Measurements from ENCODE around the gene ATP8B2.
"Not testable (repeated sequence)": the region's sequence is repeated elsewhere in the genome, so short reads cannot be mapped to it uniquely, and the experiment has no call there.

DNA sequence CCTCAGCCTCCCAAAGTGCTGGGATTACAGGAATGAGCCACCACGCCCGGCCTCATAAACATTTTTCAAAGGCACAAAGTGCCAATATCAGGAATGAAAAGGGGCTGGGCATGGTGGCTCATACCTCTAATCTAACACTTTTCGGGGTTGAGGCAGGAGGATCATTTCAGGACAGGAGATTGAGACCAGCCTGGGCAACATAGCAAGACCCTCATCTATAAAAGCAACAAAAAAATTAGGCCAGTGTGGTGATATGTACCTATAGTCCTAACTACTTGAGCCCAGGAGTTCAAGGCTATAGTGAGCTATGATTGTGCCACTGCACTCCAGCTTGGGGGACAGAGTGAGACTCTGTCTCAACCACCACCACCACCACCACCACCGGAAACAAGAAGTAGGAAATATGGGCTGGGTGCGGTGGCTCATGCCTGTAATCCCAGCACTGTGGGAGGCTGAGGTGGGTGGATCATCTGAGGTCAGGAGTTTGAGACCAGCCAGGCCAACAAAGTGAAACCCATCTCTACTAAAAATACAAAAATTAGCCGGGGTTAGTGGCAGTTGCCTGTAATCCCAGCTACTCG, 48.5 kb downstream of the ATP8B2 start:
- TF ChIP-seq, protein P1, sequence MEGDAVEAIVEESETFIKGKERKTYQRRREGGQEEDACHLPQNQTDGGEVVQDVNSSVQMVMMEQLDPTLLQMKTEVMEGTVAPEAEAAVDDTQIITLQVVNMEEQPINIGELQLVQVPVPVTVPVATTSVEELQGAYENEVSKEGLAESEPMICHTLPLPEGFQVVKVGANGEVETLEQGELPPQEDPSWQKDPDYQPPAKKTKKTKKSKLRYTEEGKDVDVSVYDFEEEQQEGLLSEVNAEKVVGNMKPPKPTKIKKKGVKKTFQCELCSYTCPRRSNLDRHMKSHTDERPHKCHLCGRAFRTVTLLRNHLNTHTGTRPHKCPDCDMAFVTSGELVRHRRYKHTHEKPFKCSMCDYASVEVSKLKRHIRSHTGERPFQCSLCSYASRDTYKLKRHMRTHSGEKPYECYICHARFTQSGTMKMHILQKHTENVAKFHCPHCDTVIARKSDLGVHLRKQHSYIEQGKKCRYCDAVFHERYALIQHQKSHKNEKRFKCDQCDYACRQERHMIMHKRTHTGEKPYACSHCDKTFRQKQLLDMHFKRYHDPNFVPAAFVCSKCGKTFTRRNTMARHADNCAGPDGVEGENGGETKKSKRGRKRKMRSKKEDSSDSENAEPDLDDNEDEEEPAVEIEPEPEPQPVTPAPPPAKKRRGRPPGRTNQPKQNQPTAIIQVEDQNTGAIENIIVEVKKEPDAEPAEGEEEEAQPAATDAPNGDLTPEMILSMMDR (conservative IDR thresholded peaks at IDR 0.05 in 1 of 2, IDR thresholded peaks at IDR 0.05 in 1 of 2; ENCODE audit: extremely low read depth in 1 of 2, insufficient read depth in 1 of 2, low read depth in 1 of 2, low read length in 2 of 2), result not testable (repeated sequence)
- not testable (repeated sequence) for TF ChIP-seq EZH2 (IDR thresholded peaks at IDR 0.05; ENCODE audit: borderline replicate concordance, low read length)
